K562 (cell line): ENCODE results near the gene ARHGAP18. TPM values are rescaled to one million over a fixed set of nuclear protein-coding genes. Genes with fewer than 3 reads are reported as not detected.

Experiments
- ATF1 ChIP-seq, 2 experiments: fragments of 450-650 bp in 1 of 2; IDR thresholded peaks; 2 replicates each; pipeline ENCODE4 v1.6.1; 2016; ENCODE audit warnings: missing compliant biosample characterization in 1 of 2, missing genetic modification characterization in 1 of 2
- DMBX1 ChIP-seq: fragments of 250-450 bp; sonication (Bioruptor Pico); IDR thresholded peaks from 2 replicates; pipeline ENCODE4 v1.8.0; 2022; ENCODE audit warnings: inconsistent platforms, mild to moderate bottlenecking, moderate library complexity, borderline replicate concordance
- EP400 ChIP-seq: fragments of 450-650 bp; IDR thresholded peaks from 2 replicates; pipeline ENCODE4 v1.6.1; 2017; ENCODE audit warnings: antibody characterized with exemption, mild to moderate bottlenecking, moderate library complexity
- FOXK2 ChIP-seq, 2 experiments: fragments of 450-650 bp; IDR thresholded peaks in 1 of 2; conservative IDR thresholded peaks in 1 of 2; 2 replicates each; pipeline ENCODE4 v1.6.1; 2016; ENCODE audit warnings: low read depth in 2 of 2, mild to moderate bottlenecking in 1 of 2
- L3MBTL2 ChIP-seq: fragments of 450-650 bp; IDR thresholded peaks from 2 replicates; pipeline ENCODE4 v1.6.1; 2016; ENCODE audit warnings: mild to moderate bottlenecking, moderate library complexity
- MXI1 ChIP-seq: IDR thresholded peaks from 2 replicates; pipeline ENCODE4 v1.6.1; 2011; ENCODE audit warnings: low read depth, mild to moderate bottlenecking, improper control_type of control experiment, low read length
- PHF8 ChIP-seq: fragments of 200-600 bp; sonication (generic); IDR thresholded peaks from 2 replicates; pipeline ENCODE4 v1.6.1; 2012; ENCODE audit warnings: mixed run types, mild to moderate bottlenecking, inconsistent platforms, low read length, moderate library complexity, borderline replicate concordance
- PHTF2 ChIP-seq: fragments of 250-450 bp; sonication (Bioruptor Pico); IDR thresholded peaks from 2 replicates; pipeline ENCODE4 v1.5.0; 2021; ENCODE audit warnings: mild to moderate bottlenecking
- POLR2AphosphoS2 ChIP-seq: IDR thresholded peaks from 2 replicates; pipeline ENCODE4 v1.6.1; 2012; ENCODE audit warnings: low read length, improper control_type of control experiment
- POLR3A ChIP-seq: IDR thresholded peaks from 2 replicates; pipeline ENCODE4 v1.6.1; 2011; ENCODE audit warnings: borderline replicate concordance, mild to moderate bottlenecking, moderate library complexity; ENCODE audit not compliant: insufficient read length, insufficient read depth; ENCODE audit errors: extremely low read depth
- PTTG1 ChIP-seq: fragments of 450-650 bp; IDR thresholded peaks from 2 replicates; pipeline ENCODE4 v1.6.1; 2016; ENCODE audit warnings: low read depth, mild to moderate bottlenecking, missing genetic modification characterization, missing compliant biosample characterization
- SP2 ChIP-seq: IDR thresholded peaks from 2 replicates; pipeline ENCODE4 v1.6.1; 2011; ENCODE audit warnings: mild to moderate bottlenecking, low read depth, low read length, moderate library complexity; ENCODE audit not compliant: poor library complexity, severe bottlenecking; ENCODE audit errors: extremely low read depth
- SPI1 ChIP-seq: IDR thresholded peaks from 2 replicates; pipeline ENCODE4 v1.6.1; 2011; ENCODE audit warnings: low read depth, low read length, control low read depth, borderline replicate concordance
- TRIM24 ChIP-seq, 2 experiments: fragments of 450-650 bp; IDR thresholded peaks; 2 replicates each; pipeline ENCODE4 v1.6.1; 2016
- ZKSCAN3 ChIP-seq: fragments of 250-450 bp; sonication (Bioruptor Pico); IDR thresholded peaks from 2 replicates; pipeline ENCODE4 v1.4.0; 2020
- ZNF668 ChIP-seq: fragments of 250-450 bp; sonication (Bioruptor Pico); IDR thresholded peaks from 2 replicates; pipeline ENCODE4 v1.8.0; 2022; ENCODE audit warnings: mild to moderate bottlenecking, inconsistent platforms
- polyA plus RNA-seq, 8 experiments: library from polyadenylated mRNA; depleted of rRNA in 4 of 8; stranded (reverse) in 5 of 8; unstranded in 3 of 8; fragments of >200 nt; fragmentation: Nextera tagmentation in 2 of 8; fragmentation: Illumina TruSeq in 1 of 8; extraction: Ambion mirVana in 2 of 8; extraction: Trizol in 1 of 8; gene quantifications; 2 replicates each; pipeline versions ENCODE4 v1.2.1 to v1.2.3, GENCODE V29; 2011 to 2014; ENCODE audit warnings: inconsistent platforms in 1 of 8, missing spikeins in 1 of 8
- total RNA-seq, 7 experiments: library from RNA; depleted of rRNA in 6 of 7; stranded (reverse); fragments of >200 nt in 6 of 7; fragmentation: Illumina TruSeq in 2 of 7; extraction: Trizol in 2 of 7; gene quantifications; 2 replicates each; pipeline versions ENCODE4 v1.2.1 to v1.2.3, GENCODE V29; 2011 to 2021; ENCODE audit warnings: low replicate concordance in 1 of 7
- TF ChIP-seq, protein P1 (sequence below), 3 experiments: IDR thresholded peaks in 2 of 3; conservative IDR thresholded peaks in 1 of 3; 2 replicates each; pipeline ENCODE4 v1.5.1; 2011 to 2012; ENCODE audit warnings: low read length in 3 of 3, mild to moderate bottlenecking in 3 of 3, control low read depth in 2 of 3, improper control_type of control experiment in 1 of 3, inconsistent platforms in 1 of 3, low read depth in 1 of 3, mixed read lengths in 1 of 3, moderate library complexity in 1 of 3; ENCODE audit not compliant: insufficient read depth in 2 of 3
- TF ChIP-seq, protein P2 (sequence below): IDR thresholded peaks from 2 replicates; pipeline ENCODE4 v1.6.1; 2014; ENCODE audit warnings: antibody characterized with exemption
- TF ChIP-seq, protein P3 (sequence below), 2 experiments: fragments of 450-650 bp; IDR thresholded peaks; 2 replicates each; pipeline ENCODE4 v1.6.1; 2018; ENCODE audit warnings: mild to moderate bottlenecking in 2 of 2, low read depth in 1 of 2; ENCODE audit not compliant: partially characterized antibody in 2 of 2
- TF ChIP-seq, protein P4 (sequence below): fragments of 250-450 bp; sonication (Bioruptor Pico); IDR thresholded peaks from 2 replicates; pipeline ENCODE4 v1.8.0; 2022; ENCODE audit warnings: moderate library complexity, mild to moderate bottlenecking, inconsistent platforms

Gene ARHGAP18
- total and polyA plus RNA-seq, 9 of the 15 experiments (the other 6 are each of a cell fraction or from before 2014, with no cell fraction given) = 13.3 to 29.7 (median 21.1) TPM

DNA sequence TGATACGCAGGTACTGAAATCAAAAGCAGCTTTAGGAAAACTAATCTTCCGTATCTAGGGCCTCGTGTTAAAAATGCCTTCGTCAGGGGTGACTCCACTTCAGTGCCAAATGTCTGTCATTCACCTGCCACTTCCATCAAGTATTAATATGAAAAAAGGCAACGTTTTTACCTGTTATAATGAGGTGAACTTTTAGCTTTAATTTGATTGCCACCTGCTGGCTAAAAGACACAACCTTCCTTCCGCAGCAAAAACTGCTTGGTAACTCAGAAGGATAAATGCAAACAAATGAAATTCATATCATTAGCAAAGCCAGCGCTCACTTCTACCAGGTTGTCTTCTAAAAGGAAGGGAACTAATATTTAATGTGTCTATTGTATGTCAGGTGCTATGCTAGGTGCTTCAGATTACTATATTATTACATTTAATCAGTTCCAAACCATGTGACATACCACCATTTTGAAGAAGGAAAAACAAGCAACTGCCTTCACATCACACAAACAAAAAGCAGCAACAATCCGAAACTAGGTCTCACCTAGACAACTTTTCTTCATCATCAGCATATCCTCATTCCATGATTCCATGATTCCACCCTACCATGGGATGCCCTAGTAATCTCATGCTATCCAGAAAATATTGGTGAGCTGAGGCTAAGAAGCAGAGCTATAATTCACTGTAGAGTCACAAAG is 20.6 kb upstream of the ARHGAP18 start (continued):
- TF ChIP-seq L3MBTL2 = peak; percentile 29; the same call in 1 of the 2 replicates
- no peak for TF ChIP-seq PHTF2 (CRISPR knock-in tag)
- TF ChIP-seq, protein P1, sequence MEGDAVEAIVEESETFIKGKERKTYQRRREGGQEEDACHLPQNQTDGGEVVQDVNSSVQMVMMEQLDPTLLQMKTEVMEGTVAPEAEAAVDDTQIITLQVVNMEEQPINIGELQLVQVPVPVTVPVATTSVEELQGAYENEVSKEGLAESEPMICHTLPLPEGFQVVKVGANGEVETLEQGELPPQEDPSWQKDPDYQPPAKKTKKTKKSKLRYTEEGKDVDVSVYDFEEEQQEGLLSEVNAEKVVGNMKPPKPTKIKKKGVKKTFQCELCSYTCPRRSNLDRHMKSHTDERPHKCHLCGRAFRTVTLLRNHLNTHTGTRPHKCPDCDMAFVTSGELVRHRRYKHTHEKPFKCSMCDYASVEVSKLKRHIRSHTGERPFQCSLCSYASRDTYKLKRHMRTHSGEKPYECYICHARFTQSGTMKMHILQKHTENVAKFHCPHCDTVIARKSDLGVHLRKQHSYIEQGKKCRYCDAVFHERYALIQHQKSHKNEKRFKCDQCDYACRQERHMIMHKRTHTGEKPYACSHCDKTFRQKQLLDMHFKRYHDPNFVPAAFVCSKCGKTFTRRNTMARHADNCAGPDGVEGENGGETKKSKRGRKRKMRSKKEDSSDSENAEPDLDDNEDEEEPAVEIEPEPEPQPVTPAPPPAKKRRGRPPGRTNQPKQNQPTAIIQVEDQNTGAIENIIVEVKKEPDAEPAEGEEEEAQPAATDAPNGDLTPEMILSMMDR (IDR thresholded peaks at IDR 0.05 in 2 of 3, conservative IDR thresholded peaks at IDR 0.05 in 1 of 3; ENCODE audit: insufficient read depth in 2 of 3, low read depth in 1 of 3, low read length in 3 of 3) = peak; percentile 61 to 75 (median 62); a peak in 4 of 6 replicates
- TF ChIP-seq POLR2AphosphoS2 = no peak
- peak; percentile 19; the same call in 1 of the 2 replicates for TF ChIP-seq EP400
- TF ChIP-seq DMBX1 (CRISPR knock-in tag) = peak; percentile 47; the same call in 1 of the 2 replicates
- TF ChIP-seq, protein P2, sequence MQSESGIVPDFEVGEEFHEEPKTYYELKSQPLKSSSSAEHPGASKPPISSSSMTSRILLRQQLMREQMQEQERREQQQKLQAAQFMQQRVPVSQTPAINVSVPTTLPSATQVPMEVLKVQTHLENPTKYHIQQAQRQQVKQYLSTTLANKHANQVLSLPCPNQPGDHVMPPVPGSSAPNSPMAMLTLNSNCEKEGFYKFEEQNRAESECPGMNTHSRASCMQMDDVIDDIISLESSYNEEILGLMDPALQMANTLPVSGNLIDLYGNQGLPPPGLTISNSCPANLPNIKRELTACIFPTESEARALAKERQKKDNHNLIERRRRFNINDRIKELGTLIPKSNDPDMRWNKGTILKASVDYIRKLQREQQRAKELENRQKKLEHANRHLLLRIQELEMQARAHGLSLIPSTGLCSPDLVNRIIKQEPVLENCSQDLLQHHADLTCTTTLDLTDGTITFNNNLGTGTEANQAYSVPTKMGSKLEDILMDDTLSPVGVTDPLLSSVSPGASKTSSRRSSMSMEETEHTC = no peak
- no peak for TF ChIP-seq SP2
- no peak for TF ChIP-seq MXI1
- no peak for TF ChIP-seq TRIM24 (IDR thresholded peaks at IDR 0.05)
- peak; percentile 21; the same call in 1 of the 2 replicates for TF ChIP-seq PTTG1 (tag)
- TF ChIP-seq, protein P3, sequence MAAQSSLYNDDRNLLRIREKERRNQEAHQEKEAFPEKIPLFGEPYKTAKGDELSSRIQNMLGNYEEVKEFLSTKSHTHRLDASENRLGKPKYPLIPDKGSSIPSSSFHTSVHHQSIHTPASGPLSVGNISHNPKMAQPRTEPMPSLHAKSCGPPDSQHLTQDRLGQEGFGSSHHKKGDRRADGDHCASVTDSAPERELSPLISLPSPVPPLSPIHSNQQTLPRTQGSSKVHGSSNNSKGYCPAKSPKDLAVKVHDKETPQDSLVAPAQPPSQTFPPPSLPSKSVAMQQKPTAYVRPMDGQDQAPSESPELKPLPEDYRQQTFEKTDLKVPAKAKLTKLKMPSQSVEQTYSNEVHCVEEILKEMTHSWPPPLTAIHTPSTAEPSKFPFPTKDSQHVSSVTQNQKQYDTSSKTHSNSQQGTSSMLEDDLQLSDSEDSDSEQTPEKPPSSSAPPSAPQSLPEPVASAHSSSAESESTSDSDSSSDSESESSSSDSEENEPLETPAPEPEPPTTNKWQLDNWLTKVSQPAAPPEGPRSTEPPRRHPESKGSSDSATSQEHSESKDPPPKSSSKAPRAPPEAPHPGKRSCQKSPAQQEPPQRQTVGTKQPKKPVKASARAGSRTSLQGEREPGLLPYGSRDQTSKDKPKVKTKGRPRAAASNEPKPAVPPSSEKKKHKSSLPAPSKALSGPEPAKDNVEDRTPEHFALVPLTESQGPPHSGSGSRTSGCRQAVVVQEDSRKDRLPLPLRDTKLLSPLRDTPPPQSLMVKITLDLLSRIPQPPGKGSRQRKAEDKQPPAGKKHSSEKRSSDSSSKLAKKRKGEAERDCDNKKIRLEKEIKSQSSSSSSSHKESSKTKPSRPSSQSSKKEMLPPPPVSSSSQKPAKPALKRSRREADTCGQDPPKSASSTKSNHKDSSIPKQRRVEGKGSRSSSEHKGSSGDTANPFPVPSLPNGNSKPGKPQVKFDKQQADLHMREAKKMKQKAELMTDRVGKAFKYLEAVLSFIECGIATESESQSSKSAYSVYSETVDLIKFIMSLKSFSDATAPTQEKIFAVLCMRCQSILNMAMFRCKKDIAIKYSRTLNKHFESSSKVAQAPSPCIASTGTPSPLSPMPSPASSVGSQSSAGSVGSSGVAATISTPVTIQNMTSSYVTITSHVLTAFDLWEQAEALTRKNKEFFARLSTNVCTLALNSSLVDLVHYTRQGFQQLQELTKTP (IDR thresholded peaks at IDR 0.05; ENCODE audit: low read depth in 1 of 2, partially characterized antibody in 2 of 2) = peak in 1 of 2 experiments; percentile 29
- no peak for TF ChIP-seq ZNF668 (CRISPR knock-in tag)
- TF ChIP-seq SPI1 = no peak
- TF ChIP-seq POLR3A = no peak
- TF ChIP-seq, protein P4, sequence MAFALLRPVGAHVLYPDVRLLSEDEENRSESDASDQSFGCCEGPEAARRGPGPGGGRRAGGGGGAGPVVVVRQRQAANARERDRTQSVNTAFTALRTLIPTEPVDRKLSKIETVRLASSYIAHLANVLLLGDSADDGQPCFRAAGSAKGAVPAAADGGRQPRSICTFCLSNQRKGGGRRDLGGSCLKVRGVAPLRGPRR (CRISPR knock-in tag) = no peak
- TF ChIP-seq ATF1 (CRISPR knock-in tag; IDR thresholded peaks at IDR 0.05) = no peak
- no peak for TF ChIP-seq ATF1 (tag; IDR thresholded peaks at IDR 0.05)
- no peak for TF ChIP-seq ZKSCAN3 (CRISPR knock-in tag)
- TF ChIP-seq PHF8 = no peak
- peak; percentile 20 to 45; a peak in 1 of 4 replicates for TF ChIP-seq FOXK2 (conservative IDR thresholded peaks at IDR 0.05 in 1 of 2, IDR thresholded peaks at IDR 0.05 in 1 of 2; ENCODE audit: low read depth in 2 of 2)
